Neuron (in vitro differentiated cells): ENCODE data around the gene CDK11A.
"Not testable (repeated sequence)": the region's sequence is repeated elsewhere in the genome, so short reads cannot be mapped to it uniquely, and the experiment has no call there.

Source experiments
- H2AFZ ChIP-seq: one replicate; pipeline ENCODE4 v1.6.1; 2013; ENCODE audit warnings: low read depth, mild to moderate bottlenecking, inconsistent platforms, low read length, moderate library complexity
- H3K27me3 ChIP-seq: one replicate; pipeline ENCODE4 v1.6.1; 2013; ENCODE audit warnings: low read length; ENCODE audit not compliant: insufficient read depth
- H3K36me3 ChIP-seq: one replicate; pipeline ENCODE4 v1.6.1; 2013; ENCODE audit warnings: low read length; ENCODE audit not compliant: insufficient read depth
- H3K4me1 ChIP-seq: one replicate; pipeline ENCODE4 v1.6.1; 2013; ENCODE audit warnings: low read length; ENCODE audit not compliant: insufficient read depth
- H3K4me3 ChIP-seq: 2 replicates; pipeline ENCODE4 v1.5.1; 2013; ENCODE audit warnings: mild to moderate bottlenecking, low read length, moderate library complexity
- H3K9me3 ChIP-seq: one replicate; pipeline ENCODE4 v1.6.1; 2013; ENCODE audit warnings: low read length

CDK11A gene

DNA sequence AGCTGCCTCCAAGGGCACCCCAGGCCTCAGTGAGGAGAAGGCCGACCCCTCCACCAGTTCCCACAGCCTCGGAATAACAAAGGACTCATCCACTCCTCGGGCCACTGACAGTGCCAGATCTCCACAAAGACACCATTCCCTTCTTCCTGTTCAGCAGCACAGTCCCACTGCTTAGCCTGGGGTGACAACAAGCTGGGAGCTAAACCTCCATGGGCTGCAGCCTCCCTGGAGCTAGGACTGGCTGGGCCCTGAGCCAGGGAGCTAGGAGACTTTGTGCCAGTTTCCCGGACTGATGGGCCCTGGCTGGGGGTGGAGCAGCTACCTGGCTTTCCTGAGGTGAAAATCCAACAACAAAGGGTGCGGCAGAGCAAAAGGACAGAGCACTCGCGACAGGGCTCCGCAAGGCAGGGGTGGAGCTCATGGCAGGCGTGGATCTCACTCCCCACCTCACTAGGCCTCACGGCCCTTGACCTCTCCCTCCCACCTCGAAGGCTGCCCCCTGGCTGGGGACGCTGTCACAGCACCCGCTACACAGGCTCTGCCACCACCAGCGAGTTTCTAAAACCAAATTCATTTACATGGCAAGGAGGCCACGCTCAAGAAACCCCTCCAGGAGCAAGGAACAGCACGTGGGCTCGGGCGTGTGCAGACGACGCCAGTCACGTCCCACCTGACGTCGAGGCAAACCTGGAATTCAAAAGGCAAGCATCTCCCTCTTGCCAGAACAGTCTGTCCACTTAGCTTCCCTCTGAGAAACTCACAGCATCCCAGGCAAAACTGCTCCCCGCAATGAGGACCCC, 45.4 kb downstream of the CDK11A start:
- H3K4me1 ChIP-seq: no peaks in the 10 kb centered on the region
- no peak overlapping the region for H2AFZ ChIP-seq
- H3K36me3 ChIP-seq: peaks cover 7% of the 10 kb centered on the region
- H3K27me3 ChIP-seq: no peaks in the 10 kb centered on the region
- no peaks in the 10 kb centered on the region for H3K9me3 ChIP-seq
- no peak overlapping the region for H3K4me3 ChIP-seq

DNA sequence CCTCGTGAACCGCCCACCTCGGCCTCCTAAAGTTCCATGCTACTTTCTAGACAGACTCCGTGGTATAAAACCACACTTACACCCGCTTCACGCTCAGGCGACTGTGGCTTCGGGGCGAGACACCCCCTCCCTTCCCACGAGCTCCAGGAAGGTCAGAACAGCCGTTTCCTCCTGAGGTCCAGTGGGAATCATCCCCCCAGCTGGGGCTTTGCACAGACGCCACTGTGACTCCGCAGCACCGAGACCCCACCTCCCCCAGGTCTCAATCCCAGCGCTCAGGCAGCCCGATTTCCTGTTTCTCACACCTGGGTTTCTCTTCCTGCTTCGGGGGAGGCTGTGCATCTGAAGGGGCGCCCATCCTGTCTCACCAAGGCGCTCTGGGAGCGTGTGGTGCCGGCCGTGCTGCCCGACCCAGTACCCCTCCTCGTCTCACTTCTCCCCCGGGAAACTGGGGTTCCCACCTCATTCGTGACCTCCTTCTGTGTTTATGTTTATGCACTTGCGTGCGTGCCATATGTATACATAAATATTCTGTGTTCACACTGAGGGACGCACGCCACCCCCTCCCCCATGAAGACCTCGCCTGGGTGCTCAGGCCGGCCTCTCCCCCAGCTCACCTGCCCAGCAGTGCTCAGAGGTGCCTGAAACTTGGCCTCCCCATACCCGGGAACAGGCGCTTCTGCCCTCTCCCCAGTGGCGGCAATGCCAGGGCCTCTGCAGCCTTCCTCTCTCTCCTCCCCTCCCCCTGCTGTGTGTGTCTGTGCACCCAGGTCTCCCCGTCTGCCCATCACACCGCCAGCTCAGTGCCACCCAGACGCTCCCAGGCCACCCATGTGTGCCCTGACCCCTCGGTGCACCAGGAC, 46.2 kb downstream of the CDK11A start:
- Histone ChIP-seq H2AFZ (no peak overlapping the region), H3K36me3 (peaks cover 5% of the 10 kb centered on the region), H3K4me3 (no peak overlapping the region), H3K27me3 (no peaks in the 10 kb centered on the region), H3K9me3 (no peaks in the 10 kb centered on the region), H3K4me1 (no peaks in the 10 kb centered on the region)

DNA sequence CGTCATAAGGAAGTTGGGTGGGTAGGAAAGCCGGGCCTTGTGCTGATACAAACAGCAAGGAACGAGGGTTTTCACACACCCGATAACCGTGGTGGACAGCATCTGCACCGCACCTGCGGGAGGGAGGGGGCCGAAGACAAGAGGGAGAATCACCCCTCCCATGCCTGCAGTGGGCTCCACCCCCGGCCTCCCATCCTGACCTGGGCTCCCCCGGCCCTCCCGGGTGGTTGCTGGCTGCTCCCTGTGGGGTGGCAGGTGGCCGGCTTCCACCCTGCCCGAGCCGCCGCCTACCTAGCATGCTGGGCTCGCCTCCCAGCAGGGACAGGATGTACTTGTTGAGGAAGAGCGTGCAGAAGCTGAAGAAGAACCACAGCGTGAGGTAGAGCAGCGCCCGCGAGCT, 48.1 kb downstream of the CDK11A start:
- H3K4me1 ChIP-seq, H3K27me3 ChIP-seq, H2AFZ ChIP-seq: not testable (repeated sequence)

DNA sequence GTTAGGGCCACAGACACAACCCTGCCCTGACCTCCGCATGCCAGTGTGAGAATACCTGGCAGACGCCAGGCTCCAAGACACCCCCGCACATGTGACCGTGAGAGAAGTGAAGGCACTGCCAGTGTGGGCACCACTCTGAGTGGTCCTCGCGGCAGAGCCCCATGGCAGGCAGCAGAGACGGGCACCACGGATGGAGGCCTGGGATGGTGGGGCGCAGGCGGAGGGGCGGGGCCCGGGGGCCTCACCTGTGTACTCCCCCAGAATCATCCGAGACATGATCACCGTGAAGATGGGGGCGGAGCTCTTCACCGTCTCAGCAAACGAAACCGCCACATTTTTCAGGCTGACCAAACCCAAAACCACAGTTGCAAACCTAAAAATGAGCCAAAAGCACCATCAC, 48.9 kb downstream of the CDK11A start:
- peaks cover 24% of the 10 kb centered on the region for H3K36me3 ChIP-seq
- not testable (repeated sequence) for H3K9me3 ChIP-seq, H3K4me1 ChIP-seq, H3K4me3 ChIP-seq, H3K27me3 ChIP-seq, H2AFZ ChIP-seq

More for the DNA sequence above, 48.1 kb downstream of the CDK11A start:
- H3K9me3 ChIP-seq, H3K4me3 ChIP-seq: not testable (repeated sequence)
- H3K36me3 ChIP-seq: peaks cover 19% of the 10 kb centered on the region

DNA sequence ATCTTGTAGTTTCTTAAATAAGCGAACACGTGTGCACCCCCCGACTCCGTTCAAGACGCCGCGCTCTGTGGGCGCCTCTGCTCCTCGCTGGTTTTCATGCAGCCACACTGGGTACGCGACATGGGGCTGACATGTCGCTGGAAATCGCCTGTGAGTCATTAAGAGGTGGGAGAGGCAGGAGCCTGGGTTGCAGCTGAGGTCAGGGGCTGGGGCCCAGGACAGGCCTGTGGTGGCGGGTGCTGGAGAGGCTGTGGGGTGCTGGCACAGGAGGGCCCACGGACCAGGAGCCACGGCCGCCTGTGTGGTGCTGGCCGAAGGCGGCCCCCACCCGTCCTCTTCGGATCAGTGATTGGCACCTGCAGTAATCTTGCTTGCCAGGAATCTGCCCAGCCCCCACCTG, 49.4 kb downstream of the CDK11A start:
- H3K9me3 ChIP-seq, H3K4me1 ChIP-seq, H2AFZ ChIP-seq, H3K4me3 ChIP-seq, H3K27me3 ChIP-seq: not testable (repeated sequence)
- peaks cover 27% of the 10 kb centered on the region for H3K36me3 ChIP-seq

DNA sequence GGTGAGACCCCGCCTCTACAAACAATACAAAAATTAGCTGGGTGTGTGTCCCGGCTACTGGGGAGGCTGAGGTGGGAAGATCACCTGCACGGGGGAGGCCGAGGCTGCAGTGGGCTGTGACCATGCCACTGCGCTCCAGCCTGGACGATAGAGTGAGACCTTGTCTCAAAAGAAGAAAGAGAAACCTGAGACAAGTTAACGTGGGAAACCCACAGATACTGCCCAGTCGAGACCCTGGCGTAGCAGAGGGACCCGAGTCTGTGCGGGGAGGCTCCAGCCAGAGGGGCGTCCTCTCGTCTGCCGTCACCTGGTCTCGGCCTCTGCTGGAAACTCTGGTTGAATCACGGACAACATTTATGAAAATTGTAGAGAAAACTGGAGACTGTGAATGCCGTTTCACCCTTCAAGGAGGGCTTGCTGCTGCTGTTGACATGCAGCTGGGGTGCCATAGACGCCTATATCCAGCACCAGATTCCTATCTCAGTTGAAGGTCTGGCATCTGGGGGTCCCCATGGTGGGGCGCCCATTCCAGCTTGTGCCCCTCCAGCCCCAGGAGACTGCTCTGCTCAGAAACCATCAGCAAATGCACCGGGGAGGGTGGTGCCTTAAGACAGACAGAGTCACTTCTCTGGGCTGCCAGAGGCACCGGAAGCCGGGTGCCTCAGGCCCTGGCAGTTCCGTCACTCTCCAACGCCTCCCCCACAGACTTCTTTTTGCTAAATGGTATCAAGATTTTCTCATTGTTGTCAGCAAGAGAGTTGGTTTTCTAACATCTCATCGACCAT, 51.8 kb downstream of the CDK11A start:
- H3K9me3 ChIP-seq: no peaks in the 10 kb centered on the region

DNA sequence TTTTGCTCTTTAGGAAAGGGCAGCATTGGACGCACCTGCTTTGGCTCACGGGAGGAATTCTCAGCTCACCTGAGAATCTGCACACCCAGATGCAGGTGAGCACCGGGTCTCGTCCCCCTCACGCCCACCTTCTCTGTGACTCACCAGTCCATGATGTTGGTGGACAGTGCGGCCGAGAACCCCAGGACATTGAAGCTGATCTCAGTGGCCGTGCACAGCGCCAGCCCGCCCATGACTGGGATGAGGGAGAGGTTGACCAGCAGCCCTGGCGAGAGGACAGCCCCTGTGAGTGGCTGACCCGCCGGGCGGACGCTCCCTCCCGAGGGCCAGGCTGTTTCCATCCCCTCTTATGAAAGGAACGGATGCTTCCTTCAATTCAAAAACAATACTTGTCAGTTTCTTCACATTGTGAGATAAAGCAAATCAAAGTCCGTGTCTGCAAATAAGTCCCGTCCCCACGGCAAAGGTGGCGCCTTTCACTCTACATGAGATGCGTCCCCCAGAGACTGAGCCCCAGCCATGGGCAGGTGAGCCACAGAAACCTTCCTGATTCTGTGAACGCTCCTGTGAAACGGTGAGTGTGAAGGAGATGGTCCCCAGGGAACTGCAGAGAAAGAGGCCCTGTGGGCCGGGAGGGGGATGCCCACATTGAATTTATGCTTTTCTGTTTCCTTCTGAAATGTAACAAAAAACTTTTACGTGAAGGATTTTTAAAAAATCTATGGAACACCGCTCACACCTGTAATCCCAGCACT, 52.6 kb downstream of the CDK11A start:
- H3K9me3 ChIP-seq: no peaks in the 10 kb centered on the region
- no peaks in the 10 kb centered on the region for H3K4me1 ChIP-seq
- H3K27me3 ChIP-seq: no peaks in the 10 kb centered on the region
- H2AFZ ChIP-seq: no peak overlapping the region
- H3K4me3 ChIP-seq: no peak overlapping the region
- peaks cover 42% of the 10 kb centered on the region for H3K36me3 ChIP-seq

More for the DNA sequence above, 51.8 kb downstream of the CDK11A start:
- Histone ChIP-seq H3K4me1 (no peaks in the 10 kb centered on the region), H2AFZ (no peak overlapping the region), H3K27me3 (no peaks in the 10 kb centered on the region), H3K36me3 (peaks cover 41% of the 10 kb centered on the region), H3K4me3 (no peak overlapping the region)

DNA sequence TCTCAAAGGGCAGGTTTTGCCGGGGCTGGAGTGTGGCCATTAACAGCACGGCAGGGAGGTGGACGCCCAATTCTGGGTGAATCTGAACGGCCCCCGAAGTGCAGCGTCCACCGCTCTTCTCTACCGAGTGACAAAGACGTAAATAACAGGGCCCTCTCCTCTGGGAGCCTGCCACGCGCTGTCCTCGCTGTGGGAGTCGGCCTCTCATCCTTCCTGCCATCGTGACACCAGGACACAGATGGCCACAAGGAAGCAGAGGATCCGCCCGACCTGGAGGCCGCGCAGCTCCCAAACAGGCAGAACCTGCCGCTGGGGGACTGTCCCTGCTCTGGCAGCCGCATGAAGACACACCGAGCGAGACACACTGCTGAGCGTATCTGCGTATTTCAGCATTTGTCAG, 53.3 kb downstream of the CDK11A start:
- Histone ChIP-seq H3K4me3 (no peak overlapping the region), H3K9me3 (no peaks in the 10 kb centered on the region), H3K4me1 (no peaks in the 10 kb centered on the region), H2AFZ (no peak overlapping the region), H3K36me3 (peaks cover 49% of the 10 kb centered on the region), H3K27me3 (no peaks in the 10 kb centered on the region)

DNA sequence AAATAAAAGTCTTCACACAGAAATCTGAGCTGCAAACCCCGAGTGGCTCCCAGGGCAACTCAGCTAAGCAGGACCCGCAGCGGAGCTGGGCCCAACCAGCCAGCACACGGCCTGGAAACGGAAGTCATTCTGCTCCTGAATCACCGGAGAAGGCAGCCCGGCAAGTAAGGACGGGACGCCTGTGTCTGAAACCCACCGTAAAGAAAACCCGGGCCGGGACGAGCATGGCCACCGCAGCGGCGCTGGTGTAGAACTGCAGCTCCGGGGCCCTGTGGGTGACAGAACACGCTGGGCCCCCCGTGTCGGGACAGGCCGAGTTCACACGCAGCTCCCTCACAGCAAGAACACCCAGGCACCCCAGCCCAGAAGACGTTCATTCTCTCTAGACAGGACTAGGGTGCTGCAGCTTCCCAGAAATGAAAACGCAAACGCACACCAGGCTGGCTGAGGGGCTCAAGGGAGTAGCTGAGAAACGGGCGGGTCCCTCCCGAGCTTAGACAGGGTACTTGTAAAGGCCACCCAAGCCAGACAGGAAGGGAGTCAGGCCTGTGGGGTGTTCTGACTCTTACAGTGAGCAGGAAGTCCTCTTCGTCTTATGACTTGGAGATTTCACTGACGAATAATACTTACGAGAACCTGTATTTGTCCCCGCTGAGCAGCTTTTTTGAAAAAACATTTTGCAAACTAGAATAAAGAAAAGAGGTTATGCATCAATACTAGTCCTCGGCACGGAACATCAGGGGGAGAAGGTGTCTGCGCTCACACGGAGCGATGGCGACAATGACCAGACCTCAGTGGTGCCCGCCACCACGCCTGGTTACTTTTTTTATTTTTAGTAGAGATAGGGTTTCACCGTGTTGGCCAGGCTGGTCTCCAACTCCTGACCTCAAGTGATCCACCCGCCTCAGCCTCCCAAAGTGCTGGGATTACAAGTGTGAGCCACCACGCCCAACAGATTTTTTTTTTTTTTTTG, 54.4 kb downstream of the CDK11A start:
- H3K36me3 ChIP-seq: peaks cover 60% of the 10 kb centered on the region
- no peaks in the 10 kb centered on the region for H3K4me1 ChIP-seq
- H3K4me3 ChIP-seq: no peak overlapping the region
- no peak overlapping the region for H2AFZ ChIP-seq
- H3K27me3 ChIP-seq: no peaks in the 10 kb centered on the region
- no peaks in the 10 kb centered on the region for H3K9me3 ChIP-seq

DNA sequence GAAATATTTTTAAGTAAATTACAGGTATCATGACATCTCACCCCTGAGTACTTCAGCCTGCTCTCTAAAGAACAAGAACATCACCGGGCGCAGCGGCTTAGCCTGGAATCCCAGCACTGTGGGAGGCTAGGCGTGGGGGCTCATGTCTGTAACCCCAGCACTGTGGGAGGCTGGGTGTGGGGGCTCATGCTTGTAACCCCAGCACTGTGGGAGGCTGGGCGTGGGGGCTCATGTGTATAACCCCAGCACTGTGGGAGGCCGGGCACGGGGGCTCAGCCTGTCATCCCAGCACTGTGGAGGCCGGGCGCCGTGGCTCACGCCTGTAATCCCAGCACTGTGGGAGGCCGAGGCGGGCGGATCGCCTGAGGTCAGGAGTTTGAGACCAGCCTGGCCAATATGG, 57.6 kb downstream of the CDK11A start:
- peaks cover 49% of the 10 kb centered on the region for H3K36me3 ChIP-seq
- no peak overlapping the region for H3K4me3 ChIP-seq
- no peaks in the 10 kb centered on the region for H3K27me3 ChIP-seq
- no peak overlapping the region for H2AFZ ChIP-seq
- no peaks in the 10 kb centered on the region for H3K9me3 ChIP-seq
- H3K4me1 ChIP-seq: no peaks in the 10 kb centered on the region

DNA sequence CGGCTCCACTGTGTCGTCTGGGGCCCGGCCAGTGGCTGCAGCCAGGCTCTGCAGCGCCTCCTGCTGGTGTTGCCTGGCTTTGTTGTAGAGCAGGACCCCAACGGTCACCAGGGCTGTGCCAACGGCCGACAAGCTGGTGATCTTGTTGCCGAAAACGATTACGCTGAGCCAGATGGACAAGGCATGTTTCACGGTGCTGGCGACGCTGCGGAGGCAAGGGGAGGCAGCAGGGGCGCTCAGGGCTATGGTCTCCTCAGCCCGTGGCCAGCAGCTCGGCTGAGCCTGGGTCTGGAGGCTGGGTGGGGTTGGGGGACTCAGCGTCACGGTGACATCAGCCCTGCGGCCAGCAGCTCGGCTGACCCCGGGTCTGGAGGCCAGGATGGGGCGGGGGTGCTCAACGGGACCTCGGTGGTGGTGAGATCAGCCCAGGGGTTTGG, 58.3 kb downstream of the CDK11A start:
- H3K27me3 ChIP-seq: no peaks in the 10 kb centered on the region
- no peak overlapping the region for H2AFZ ChIP-seq
- H3K36me3 ChIP-seq: peaks cover 42% of the 10 kb centered on the region
- H3K9me3 ChIP-seq: no peaks in the 10 kb centered on the region
- H3K4me3 ChIP-seq: no peak overlapping the region
- no peaks in the 10 kb centered on the region for H3K4me1 ChIP-seq
